Right kidney (tissue), 1 donor: ENCODE results near the gene CNNM3.

Experiments
- DNase-seq: peaks from one replicate; pipeline ENCODE4 v3.0.0-alpha.2; 2016

The CNNM3 gene

DNA sequence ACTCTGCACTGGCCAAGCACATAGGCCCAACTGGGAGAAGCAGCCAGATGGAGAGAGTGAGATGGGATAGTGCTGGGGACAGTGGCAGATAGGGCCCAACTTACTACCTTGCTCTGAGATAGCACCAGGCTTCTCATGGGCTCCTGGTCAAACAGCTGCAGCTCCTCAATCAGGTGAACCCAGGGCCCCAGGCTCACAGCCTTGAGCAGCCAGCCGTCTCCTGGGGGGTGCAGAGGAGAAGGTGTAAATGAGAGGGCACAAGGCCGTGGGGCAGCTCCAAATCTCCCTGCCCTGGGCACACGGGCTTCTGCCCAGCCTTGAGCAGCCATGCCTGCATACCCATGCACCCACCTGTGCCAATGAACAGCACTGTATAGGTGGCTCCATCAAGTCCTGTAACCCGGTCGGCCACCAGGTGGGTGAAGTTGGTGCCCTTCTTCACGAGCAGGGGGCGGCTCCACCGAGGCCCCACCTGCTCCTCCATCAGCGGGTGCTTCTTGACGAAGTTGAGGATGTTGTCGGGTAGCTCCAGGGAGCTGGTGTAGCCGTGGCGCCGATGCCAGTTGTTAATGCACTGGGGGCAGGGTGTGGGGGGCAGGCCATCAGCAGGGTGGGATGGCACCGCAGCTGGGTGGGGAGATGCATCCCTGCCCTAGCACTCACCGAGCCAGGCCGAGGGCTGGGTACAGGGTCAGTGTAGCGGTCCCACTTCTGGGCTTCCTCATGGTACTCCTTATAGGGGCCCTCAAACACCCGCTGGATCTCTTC lies 47.7 kb downstream of the CNNM3 start:
- DNase-seq = no peak

DNA sequence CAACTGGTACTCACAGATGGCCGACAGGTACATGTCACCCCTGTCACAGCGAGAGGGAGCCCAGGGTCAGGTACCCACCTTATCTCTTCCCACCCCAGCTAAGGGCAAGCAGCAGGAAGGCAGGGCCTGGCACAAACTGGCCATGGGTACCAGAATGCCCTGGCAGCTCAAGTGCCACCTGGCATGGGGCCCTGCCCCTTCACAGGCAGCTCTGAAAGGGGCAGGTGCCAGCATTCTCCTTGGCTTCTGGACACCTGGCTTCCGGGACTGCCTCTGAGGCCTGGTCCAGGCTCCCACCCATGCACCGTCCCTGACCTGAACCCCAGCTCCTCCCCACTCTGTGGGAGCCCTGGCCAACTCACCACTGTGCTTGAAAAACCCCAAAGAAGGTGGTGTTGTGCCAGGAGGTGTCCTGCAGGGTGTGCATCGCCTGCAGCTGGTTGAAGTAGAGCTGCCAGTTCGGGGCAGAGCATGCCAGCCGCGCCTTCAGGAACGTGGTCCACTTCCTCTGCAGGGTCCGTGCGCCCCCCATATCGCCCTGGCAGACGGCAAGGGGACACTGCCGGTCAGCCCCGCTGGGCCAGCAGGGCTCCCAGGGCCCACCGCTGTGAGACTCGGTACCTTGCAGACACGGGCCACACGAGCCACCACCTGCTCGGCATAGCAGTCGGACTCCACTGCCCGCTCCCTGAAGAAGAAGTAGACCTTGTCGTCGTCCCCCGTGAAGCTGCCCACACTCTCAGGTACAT lies 48.4 kb downstream of the CNNM3 start:
- no peak for DNase-seq

DNA sequence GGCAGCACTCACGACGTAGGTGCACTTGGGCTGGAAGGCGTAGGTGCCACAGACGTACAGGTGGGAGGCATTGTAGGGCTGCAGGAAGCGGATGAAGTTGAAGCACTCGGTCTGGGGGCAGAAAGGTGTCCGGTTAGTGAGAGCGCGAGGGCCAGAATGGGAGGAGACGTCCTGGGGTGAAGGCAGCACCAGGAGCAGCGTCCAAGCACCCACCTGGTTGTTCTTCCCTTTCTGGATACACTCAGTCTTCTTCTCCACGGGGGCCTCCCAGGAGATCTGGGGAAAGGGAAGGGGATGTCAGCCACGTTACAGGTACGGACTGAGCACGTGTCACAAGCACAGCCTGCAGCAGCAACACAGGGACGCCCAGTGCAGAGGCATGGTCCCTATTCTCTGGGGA lies 49.6 kb downstream of the CNNM3 start:
- no peak for DNase-seq

DNA sequence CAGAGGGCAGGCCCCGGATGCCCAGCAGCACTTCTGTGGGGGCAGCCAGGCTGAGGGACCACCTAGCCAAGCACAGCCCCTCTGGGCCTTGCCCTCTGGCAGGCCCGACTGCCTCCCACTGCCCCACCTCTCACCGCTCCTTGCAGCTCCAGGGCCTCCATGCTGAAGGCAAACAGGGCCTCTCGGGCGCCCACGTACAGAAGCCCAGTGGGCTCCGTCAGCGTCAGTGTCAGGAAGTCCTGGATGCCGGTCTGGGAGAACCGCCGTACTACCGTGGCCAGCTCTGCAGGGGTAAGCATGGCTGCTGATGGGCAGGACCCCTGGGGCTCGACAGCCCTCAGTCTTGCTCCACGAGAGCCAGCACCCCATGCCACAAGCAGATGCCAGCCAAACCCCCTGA lies 50.1 kb downstream of the CNNM3 start:
- DNase-seq = no peak

DNA sequence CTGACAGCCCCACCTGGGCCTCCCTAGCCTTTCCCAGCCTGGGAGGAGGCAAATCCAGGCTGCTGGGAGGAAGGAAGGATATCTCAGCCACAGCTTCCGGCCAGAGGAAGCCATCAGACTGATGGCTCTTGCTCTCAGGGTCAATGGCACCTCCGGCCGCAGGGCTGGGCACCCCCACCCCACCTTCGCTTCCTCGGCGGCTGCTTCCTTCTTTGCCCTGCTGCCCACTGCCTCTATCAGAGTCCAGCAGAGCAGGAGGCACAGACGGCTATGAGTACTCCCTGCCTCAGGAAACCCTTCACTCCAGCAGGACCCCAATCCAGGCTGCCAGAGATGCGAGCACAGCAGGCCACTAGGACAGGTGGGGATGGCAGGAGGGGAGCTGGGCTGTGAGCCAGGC lies 50.5 kb downstream of the CNNM3 start:
- no peak for DNase-seq

DNA sequence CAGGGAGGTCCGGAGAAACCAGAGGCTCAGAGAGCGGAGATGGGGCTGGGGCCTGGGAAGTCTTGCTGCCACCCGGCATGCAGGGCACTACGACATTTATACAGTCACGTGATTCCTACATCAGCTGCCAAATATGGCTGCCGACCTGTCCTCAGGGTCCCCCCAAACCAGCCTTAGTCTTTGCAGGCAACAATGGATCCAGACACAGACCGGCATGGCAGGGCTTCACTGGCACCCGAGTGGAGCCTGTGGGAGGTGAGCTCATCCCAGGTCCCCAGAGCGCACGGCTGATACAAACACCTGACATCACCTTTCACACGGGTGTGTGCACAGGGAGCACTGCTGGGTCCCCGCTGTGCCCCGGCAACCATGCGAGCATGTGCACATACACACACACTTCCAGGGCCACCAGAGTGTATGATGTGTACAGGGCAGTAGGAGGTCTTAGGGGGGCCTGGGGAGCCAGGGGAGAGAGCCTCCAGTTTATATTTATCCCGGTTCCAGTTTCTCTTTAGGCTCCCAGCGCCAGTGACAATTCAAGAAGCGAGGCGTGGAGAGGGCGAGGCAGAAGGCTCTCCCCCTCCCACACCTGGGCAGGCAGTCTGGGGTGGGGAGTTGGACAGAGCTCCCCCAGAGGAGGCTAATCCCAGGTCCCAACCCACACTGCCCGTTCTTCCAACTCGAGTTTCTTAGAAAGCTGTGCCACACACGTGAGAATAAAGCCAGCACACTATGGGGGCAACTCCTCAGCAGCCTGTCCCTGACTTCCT lies 51.1 kb downstream of the CNNM3 start:
- no peak for DNase-seq

DNA sequence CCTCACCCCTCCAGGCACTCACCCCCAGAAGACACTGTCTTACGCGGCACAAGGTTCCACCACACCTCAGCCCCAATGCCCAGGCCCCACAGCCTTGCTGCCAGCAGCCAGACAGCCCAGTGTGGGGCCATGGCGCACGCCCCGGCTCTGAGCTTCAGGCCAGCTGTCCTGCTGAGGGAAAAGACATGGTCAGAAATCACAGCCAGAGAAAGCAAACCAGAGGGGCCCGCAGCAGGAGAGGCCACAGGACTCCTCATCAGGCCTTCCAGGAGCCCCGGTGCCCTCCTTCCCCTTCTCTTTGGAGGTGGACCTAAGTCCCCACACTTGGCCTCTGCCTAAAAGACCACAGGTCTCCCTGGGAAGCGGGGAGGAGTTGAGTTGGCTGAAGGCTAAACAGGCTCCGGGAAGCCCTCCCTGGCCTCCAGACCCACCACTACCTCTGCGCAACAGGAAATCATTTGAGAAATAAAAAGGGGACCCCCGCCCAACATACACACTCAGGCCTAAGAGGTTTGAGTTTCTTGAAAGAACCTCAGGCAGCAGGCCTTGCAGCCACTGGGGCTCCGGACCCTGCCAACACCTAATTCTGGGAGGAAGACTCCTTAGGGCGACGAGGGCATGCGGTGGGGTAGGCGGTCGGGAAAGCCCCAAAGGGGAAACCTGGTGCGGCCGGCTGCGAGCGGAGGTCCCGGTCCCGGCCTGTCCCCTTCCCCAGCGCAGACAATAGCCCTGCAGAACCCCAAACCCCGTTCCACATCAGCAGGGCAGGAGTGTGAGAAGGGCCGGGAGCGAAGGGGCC lies 51.9 kb downstream of the CNNM3 start:
- DNase-seq = peak; percentile 75

DNA sequence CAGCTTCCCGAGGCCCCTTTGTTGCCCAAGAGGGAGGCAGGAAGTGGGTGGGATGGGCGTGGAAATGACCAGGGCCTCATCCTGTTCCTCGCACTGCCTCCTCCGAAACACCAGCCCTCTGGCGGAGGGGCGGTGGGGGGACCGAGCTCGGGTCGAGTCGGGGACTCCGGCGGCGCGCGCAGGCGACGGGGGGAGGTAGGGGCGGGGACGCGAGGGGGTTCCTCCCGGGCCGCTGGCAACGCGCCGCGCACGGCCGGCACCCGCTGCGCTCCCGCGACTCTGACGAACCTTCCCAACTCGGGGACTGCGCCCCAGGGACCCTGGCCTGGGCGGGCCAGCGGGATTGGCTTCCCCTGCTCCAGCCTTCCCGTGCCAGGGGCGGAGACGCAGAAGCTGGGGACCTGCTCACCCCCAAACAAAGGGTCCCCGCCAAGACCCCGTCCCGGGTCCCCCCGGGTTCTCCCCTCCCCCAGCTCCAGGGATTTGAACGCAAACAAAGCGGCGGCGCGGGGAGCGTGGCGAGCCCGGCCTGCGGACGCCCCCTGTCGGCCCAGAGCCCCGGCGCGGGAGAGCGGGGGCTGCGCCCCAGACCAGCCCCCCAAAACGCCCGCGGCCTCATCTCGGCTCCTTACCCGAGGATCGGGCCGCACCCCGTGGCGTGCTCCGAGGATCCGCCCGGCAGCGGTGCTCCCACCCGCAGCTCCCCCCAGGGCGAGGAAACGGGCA lies 52.6 kb downstream of the CNNM3 start:
- peak; percentile 89 for DNase-seq

DNA sequence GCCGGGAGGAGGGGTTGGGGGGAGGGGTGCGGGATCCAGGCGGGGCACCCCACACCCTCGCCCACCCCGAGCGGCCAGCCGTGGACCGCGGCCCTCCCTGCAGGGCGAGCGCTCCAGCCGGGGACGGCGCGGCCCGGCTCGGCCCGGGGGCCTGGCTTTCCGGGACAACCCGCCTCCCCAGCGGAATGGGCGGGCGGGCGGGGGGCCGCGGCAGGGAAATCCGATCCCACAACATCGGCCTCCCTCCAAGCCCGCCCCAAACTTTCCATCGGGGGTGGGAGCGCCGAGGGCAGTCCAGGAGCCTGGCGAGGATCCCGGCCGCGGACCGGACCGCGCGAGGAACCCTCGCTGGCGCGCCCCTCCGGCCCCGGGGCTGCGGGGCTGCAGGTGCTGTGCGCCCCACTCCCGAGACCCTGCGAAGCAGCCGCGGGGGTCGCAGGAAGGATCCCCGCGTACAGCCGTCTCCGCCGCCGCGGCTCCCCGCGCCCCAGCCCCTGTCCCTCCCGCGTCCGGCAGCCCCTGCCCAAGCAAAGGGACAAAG lies 53.3 kb downstream of the CNNM3 start:
- peak; percentile 86 for DNase-seq

DNA sequence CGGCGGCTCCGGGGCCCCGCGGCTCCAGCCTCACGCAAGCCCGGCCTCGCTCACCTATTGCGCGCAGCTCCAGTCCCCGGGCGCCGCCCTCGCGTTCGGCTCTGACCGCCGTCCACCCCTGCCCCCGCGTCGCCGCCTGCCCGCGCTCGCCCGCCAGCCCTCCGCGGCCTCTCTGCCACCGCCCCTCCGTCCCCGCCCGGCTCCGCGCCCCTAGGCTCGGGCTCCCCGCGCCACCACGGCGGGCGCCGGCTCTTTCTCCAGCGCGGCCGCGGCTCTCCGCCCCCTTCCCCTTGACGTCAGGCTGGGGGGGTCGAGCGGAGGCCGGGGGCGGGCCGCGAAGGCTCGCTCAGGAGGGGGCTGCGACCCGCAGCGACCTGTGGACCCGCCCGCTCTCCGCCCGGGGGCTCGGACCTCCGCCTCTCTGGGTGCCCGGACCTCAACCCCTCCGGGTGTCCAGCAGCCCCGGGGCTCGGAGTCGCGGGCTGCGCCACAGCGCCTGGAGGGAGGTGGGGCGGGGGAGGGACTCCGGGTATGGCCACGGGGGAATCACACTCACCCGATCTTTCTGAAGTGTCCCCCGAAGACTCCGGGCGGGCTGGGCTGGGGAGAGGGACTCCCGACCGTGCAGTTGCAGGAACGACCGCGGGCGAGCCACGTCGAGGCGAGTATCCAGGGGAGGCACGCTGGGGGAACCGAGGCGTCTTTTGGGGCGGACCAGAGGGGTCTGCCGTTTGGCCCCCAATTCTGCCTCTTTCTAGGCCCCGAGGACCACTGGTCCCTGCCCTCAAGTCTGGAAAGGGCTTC lies 54.0 kb downstream of the CNNM3 start, which contains the start of gene SEMA4C:
SEMA4C (minus strand) TSS at position 259 of the 804 bp plus-strand sequence. CDS start 2,194 bp downstream, outside the sequence.
- DNase-seq = peak; percentile 79

DNA sequence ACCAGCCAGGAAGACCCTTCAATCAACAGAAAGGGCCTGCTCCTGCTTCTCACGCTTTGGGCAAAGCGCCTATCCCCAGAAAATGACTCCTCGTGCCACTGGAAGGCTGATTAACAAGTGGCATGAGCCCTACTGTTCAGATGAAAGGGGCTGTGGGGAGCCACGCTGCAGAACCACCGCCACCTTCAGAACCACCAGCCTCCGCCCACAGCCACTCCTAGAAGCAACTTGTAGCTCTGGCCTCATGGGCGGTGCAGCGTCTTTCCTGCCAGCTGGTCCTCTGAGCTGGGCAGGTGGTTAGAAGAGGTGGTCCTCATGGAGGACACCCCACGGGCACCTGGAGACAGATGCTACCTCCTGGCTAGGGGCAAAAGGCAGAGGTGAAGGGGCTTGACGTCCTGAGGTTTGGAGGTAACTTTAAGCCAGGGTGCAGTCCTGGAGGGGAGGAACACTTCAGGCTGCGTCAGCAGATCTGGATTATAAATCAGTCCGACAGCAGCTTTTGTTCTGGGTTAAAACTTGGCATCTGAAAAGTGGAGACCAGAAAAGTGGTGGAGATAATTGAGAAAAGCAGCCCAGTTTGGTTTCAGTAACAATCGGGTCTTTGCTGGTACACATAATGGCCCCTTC lies 54.7 kb downstream of the CNNM3 start:
- peak; percentile 76 for DNase-seq

DNA sequence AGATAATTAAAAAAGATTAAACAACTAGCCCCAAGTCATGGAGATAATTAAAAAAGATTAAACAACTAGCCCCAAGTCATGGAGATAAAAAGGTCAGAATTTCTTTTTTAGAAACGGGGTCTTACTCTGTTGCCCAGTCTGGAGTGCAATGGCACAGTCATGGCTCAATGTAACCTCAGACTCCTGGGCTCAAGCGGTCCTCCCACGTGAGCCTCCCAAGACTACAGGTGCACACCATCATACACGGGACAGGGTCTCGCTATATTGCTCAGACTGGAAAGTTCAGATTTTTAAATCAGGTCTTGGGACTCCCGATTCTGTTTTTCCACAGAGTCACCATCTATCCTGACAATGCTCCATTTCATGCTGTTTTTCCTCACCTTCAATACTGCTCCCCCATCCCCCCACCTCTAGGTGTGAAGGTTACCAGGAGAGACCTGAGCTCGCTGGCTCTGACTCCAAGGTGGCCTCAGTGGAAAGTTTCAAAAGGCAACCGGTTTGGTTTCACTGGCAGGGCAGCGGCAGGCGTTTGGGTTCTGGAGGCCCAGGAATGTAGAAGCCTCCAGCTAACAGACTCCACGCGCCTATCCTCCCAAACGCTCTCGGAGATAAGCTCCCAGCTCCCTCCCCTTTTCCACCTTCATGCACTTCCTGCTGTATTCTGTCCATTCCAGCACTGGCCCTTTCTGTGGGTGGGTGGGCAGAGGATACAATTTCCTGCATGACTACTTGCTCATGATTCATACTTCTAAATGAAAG lies 56.7 kb downstream of the CNNM3 start:
- DNase-seq = no peak

DNA sequence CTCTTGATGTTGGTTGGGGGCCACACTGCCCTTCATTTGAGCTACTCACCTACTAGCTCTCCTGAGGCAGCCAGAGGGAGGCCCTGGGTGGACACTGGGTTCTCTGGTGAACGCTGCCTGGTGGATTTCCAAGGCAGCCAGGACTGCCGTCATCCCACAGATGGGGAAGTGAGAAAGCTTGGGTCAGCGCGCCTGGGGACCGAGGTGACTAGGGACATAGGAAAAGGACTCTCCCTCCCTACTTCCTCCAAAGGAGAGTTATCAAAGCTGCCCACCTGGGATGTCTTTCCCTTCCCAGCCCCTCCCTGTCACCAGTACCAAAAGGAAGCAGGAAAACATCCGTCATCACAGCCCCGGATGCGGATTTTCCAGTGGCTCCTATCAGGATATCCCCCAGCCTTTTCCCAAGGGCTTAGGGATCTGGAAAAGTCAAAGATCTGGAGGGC lies 57.6 kb downstream of the CNNM3 start:
- DNase-seq = no peak

DNA sequence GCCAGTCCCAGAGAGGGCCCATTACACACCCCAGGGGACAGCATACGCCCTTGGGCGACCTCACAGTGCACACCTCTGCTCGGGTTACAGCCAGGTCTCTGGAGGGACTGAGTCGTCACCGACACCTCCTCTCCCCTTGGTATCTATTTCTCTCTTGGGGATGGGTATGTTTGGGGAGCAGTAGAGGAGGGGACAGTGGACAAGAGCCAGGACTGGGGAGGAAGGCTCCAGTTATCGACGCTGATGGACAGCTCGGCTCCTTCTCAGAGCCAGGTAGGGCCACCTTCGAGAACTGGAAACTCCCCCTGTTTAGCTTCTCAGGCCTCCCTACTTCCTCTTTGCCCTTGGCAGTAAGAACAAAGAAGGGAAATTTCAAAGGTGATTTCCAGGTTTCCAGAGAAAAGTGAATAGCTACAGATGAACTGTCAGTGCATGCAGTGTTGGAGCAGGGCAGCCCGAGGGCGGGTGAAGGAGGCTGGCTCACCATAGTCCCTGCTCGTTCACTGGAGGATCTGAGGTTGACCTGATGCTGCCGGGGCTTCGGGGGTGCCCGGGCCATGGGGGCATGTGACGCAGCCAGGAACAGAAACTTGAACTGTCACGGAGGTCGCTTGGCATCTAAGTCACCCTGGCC lies 58.2 kb downstream of the CNNM3 start:
- DNase-seq = no peak

DNA sequence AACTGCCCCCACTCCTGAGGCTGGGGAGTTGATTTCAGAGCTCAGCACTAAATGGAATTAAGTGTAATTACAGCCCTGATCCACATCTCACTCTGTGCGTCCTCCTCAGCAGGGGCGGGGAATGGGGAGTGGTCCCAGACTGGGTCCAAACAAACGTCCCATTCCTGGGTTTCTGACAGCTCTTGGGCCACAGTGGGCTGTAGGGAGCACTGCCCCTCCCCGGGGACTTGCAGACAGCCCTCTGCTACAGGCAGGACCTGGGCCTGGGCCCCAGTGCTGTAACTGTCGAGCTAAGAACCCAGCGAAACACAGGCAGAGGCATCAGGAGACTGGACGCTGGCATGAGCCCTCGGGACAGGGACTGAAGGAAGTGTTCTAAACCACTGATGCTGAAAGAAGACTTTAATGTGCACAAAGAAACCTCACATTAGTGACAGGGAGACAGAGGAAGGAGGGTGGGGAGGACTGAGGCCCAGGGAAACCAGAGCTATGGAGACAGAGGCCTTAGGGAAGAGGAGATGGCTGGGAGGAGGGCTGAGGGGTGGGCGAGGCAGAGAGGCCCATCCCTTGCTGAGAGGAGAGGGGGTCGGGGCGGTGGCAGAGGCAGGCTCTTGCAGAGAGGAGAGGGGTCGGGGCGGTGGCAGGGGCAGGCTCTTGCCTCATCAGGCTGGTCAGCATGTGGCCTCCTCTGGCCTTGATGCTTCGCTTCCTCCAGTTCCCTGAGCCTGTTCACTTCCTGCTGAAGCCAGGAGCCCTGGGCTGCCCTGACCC lies 59.6 kb downstream of the CNNM3 start:
- no peak for DNase-seq

DNA sequence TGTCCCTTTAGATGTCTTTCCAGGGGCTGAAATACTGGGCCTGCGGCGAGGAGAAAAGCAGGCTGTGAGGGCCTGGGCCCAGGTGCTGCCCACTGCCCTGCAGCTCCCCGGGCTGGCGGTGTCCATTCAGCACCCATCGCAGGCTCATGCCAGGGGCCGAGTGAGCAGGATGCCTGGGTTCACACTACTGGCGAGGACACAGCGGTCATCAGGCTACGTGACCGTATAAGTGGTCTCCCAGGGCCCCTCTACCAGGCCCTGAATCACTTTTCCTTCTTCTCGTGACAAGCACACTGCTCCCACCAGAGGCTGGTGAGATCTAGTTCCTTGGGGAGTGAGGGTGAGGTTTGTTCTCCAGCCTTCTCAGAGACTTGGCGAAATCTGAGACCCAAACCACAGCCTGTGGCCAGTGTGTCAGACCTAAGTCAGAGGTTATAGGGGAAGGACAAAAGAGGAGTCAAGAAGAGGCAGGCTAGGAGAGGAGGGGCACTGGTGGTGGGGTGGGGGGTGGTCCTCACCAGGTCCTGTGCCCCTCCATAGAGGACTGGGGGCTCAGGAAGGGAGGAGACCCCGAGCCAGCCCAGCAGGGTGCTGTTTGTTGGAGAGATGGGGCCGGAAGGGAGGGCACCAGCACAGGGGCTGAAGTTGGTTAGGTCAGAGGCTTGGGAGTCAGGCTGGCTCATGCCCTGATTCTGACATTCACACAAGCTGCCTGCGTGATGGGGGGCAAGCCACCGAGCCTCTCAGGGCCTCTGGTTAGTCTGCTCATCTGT lies 60.4 kb downstream of the CNNM3 start:
- no peak for DNase-seq

DNA sequence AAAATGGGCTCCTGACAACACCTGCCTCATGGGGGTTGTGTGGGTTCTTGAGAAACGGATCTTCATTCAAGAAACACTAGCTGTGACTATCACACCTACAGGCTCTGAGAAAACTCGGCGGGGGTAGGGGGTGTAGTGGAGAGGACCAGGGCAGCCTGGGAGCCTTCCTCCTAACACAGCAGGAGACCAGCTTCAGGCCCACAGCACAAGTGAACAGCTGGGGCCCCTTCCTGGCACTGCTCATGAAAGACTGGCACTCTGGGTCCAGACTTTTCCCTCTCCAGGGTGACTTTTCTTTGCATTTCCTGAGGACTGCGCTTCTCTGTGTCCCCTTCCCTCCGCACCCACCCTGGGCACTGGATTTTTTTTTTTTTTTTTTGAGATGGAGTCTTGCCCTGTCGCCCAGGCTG lies 61.0 kb downstream of the CNNM3 start:
- DNase-seq = no peak
